Right renal pelvis (tissue), 4 donors: ENCODE measurements around the gene PLEKHM3. TPM values are rescaled to one million over a fixed set of nuclear protein-coding genes. Genes with fewer than 3 reads are reported as not detected.
"Not testable (repeated sequence)": the region's sequence is repeated elsewhere in the genome, so short reads cannot be mapped to it uniquely, and the experiment has no call there.

ENCODE experiments used
- DNase-seq, 4 donors: peaks; one replicate each; pipeline ENCODE4 v3.0.0-alpha.2; 2013; ENCODE audit warnings: low read depth in 4 of 4, low spot score in 3 of 4, missing footprints in 1 of 4
- polyA plus RNA-seq, 4 donors: library from polyadenylated mRNA; unstranded; fragments of 120-200 nt; gene quantifications; one replicate each; pipeline ENCODE4 v1.2.1, GENCODE V29; 2013; ENCODE audit not compliant: insufficient read length in 4 of 4

The PLEKHM3 gene
- polyA plus RNA-seq, 4 donors = 12.4 to 17.4 (median 13.3) TPM

GRCh38 chr2:207929923-207930322 is 95.4 kb downstream of the PLEKHM3 start:
- no peak for DNase-seq

GRCh38 chr2:207928079-207928478 is 97.2 kb downstream of the PLEKHM3 start:
- no peak for DNase-seq

GRCh38 chr2:207926989-207927300 is 98.4 kb downstream of the PLEKHM3 start:
- DNase-seq = no peak

GRCh38 chr2:207926133-207926988 is 99.0 kb downstream of the PLEKHM3 start:
- DNase-seq = no peak

- no peak for DNase-seq
Observed at GRCh38 chr2:207925601-207926000, 99.7 kb downstream of the PLEKHM3 start.

- DNase-seq = no peak
Observed at GRCh38 chr2:207921606-207922005, 103.7 kb downstream of the PLEKHM3 start.

- DNase-seq = no peak
Observed at GRCh38 chr2:207920721-207921120, 104.6 kb downstream of the PLEKHM3 start.

GRCh38 chr2:207920321-207920720 is 105.0 kb downstream of the PLEKHM3 start:
- DNase-seq = no peak

- no peak for DNase-seq
Observed at GRCh38 chr2:207919164-207919919, 106.0 kb downstream of the PLEKHM3 start.

GRCh38 chr2:207914716-207915115 is 110.6 kb downstream of the PLEKHM3 start:
- no peak for DNase-seq

GRCh38 chr2:207913772-207914358 is 111.5 kb downstream of the PLEKHM3 start:
- DNase-seq = no peak

GRCh38 chr2:207911856-207912255 is 113.5 kb downstream of the PLEKHM3 start:
- DNase-seq = no peak

- no peak for DNase-seq
Observed at GRCh38 chr2:207911215-207911614, 114.1 kb downstream of the PLEKHM3 start.

GRCh38 chr2:207906495-207906894 is 118.8 kb downstream of the PLEKHM3 start:
- DNase-seq = not testable (repeated sequence)

- DNase-seq = no peak
Observed at GRCh38 chr2:207905546-207905945, 119.8 kb downstream of the PLEKHM3 start.

- DNase-seq = no peak
Observed at GRCh38 chr2:207903236-207903635, 122.1 kb downstream of the PLEKHM3 start.

- DNase-seq = no peak
Observed at GRCh38 chr2:207902821-207903220, 122.5 kb downstream of the PLEKHM3 start.

GRCh38 chr2:207901829-207902228 is 123.5 kb downstream of the PLEKHM3 start:
- no peak for DNase-seq

GRCh38 chr2:207901401-207901800 is 123.9 kb downstream of the PLEKHM3 start:
- no peak for DNase-seq

- DNase-seq = no peak
Observed at GRCh38 chr2:207898354-207898695, 127.0 kb downstream of the PLEKHM3 start.

GRCh38 chr2:207897541-207898353 is 127.6 kb downstream of the PLEKHM3 start:
- DNase-seq = no peak
